ENCODE measurements around the gene GLIS1.

Gene GLIS1

DNA sequence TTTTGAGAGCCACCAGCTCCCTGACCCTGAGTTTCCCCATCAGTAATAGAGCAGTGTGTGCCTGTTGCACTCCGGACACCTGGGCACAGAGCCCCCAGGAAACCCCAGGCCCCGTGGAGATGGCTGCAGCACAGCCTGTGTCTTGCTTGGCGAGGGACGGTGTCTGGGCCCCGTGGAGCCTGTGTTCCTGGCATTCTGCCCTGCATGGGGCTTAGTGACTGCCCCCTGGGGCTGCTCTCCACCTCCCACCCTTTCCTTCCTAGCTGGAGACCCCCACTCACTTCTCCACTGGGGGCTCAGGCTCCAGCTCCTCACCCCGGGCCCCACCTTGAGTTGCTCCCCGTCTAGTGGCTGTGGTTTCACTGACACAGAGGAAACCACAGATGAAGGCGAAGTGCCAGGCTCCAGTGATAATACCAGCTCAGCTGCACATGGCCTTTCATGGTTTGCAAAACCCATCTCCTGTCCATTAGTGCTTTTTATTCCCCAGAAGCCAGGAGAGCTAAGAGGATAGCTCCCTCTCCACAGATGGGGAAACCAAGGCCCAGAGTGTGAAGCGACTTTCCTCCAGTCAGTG lies 240.3 kb downstream of the GLIS1 start:
- no peak overlapping the region for H4K8ac ChIP-seq (ENCODE audit: low read length)
- H3K4me2 ChIP-seq (ENCODE audit: low read length, poor library complexity, severe bottlenecking), result no peak overlapping the region
- H3K4me1 ChIP-seq (ENCODE audit: control insufficient read depth, insufficient read depth, low read depth, low read length), result peaks cover 3% of the 10 kb centered on the region
- no peak overlapping the region for H3K9ac ChIP-seq (ENCODE audit: low read length)
- H4K91ac ChIP-seq (ENCODE audit: low read length), result no peak overlapping the region
- no peak overlapping the region for H2AFZ ChIP-seq (ENCODE audit: low read depth, low read length)
- no peak overlapping the region for H3K23ac ChIP-seq (ENCODE audit: low read length in 2 of 2)
- WGBS, result 85% methylated on average over 9 of the region's 9 CpGs
- H2BK12ac ChIP-seq (ENCODE audit: low read length in 2 of 2), result no peak overlapping the region
- no peak overlapping the region for H3K4ac ChIP-seq (ENCODE audit: low read depth in 1 of 2, low read length in 2 of 2)
- H3K14ac ChIP-seq (ENCODE audit: low read length in 2 of 2), result no peak overlapping the region
- H2BK15ac ChIP-seq (ENCODE audit: low read depth, poor library complexity, severe bottlenecking), result no peak overlapping the region
- no peak overlapping the region for H2BK5ac ChIP-seq (ENCODE audit: low read depth, low read length, poor library complexity, severe bottlenecking)
- no peak overlapping the region for H2BK120ac ChIP-seq (ENCODE audit: low read depth, low read length)
- no peak overlapping the region for H2AK5ac ChIP-seq (ENCODE audit: low read length, severe bottlenecking)
- no peak overlapping the region for H3K4me3 ChIP-seq (ENCODE audit: insufficient read depth in 1 of 2, low read depth in 1 of 2, low read length in 2 of 2)
- no peaks in the 10 kb centered on the region for H3K9me3 ChIP-seq (ENCODE audit: control insufficient read depth, low read length)
- H3K27me3 ChIP-seq (ENCODE audit: control insufficient read depth in 1 of 2, insufficient read depth in 1 of 2, low read length in 2 of 2), result peaks cover 16 to 34% of the 10 kb centered on the region in 2 experiments
- no peak overlapping the region for H3K18ac ChIP-seq (ENCODE audit: low read depth in 1 of 2, low read length in 2 of 2)
- no peak overlapping the region for H3K27ac ChIP-seq (ENCODE audit: low read length, poor library complexity, severe bottlenecking)
- no peaks in the 10 kb centered on the region for H3K36me3 ChIP-seq (ENCODE audit: control insufficient read depth in 1 of 2, insufficient read depth in 2 of 2, low read depth in 1 of 2, low read length in 2 of 2)
- DNase-seq, result no peak
- no peaks in the 10 kb centered on the region for H3K79me1 ChIP-seq (replicated peaks; ENCODE audit: low read length, poor library complexity, severe bottlenecking)

DNA sequence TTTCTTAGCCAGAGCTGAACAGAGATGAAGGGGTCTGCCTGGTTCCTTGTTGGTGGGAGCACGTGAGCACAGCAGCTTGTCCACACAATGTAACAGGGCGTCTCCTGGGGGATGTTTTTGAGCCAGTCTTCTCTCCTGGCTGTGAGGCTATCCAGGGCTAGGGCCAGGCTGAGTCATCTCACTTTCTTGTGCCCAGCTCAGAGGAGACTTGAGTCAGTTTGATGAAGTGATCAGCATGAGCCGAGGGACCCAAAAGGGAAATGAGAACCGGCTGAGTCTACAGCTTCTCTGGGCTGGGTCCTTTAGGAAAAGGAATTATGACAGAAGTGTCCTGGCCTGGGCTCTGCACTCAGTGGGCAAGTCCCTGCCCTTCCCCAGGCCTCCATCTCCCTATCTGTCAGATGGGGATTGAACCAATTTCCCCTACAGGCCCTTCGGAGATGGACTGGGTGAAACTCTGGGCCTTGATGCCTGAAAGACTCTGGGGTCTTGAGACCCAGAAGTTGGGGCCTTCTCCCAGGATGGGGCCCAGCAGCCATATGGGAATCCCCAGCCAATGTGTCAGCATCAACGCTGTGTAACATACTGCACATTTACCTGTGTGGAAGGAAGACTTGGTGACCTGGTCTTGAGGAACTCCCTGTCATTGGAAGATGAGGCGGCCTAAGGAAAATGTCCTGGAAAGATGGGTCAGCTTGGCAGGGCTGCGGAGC lies 243.2 kb downstream of the GLIS1 start:
- no peak for DNase-seq
- Histone ChIP-seq H3K4me1 (ENCODE audit: control insufficient read depth, insufficient read depth, low read depth, low read length) (peaks cover 3% of the 10 kb centered on the region), H3K79me1 (replicated peaks; ENCODE audit: low read length, poor library complexity, severe bottlenecking) (no peaks in the 10 kb centered on the region), H3K9ac (ENCODE audit: low read length) (no peak overlapping the region), H3K14ac (ENCODE audit: low read length in 2 of 2) (no peak overlapping the region), H2BK12ac (ENCODE audit: low read length in 2 of 2) (no peak overlapping the region), H3K4me2 (ENCODE audit: low read length, poor library complexity, severe bottlenecking) (no peak overlapping the region), H3K18ac (ENCODE audit: low read depth in 1 of 2, low read length in 2 of 2) (no peak overlapping the region), H2AFZ (ENCODE audit: low read depth, low read length) (no peak overlapping the region), H3K36me3 (ENCODE audit: control insufficient read depth in 1 of 2, insufficient read depth in 2 of 2, low read depth in 1 of 2, low read length in 2 of 2) (no peaks in the 10 kb centered on the region), H2AK5ac (ENCODE audit: low read length, severe bottlenecking) (no peak overlapping the region), H4K91ac (ENCODE audit: low read length) (no peak overlapping the region), H3K4me3 (ENCODE audit: insufficient read depth in 1 of 2, low read depth in 1 of 2, low read length in 2 of 2) (no peak overlapping the region), H3K27ac (ENCODE audit: low read length, poor library complexity, severe bottlenecking) (no peak overlapping the region), H4K8ac (ENCODE audit: low read length) (no peak overlapping the region), H3K4ac (ENCODE audit: low read depth in 1 of 2, low read length in 2 of 2) (no peak overlapping the region), H3K9me3 (ENCODE audit: control insufficient read depth, low read length) (no peaks in the 10 kb centered on the region), H3K27me3 (ENCODE audit: control insufficient read depth in 1 of 2, insufficient read depth in 1 of 2, low read length in 2 of 2) (peaks cover 6 to 20% of the 10 kb centered on the region in 2 experiments), H3K23ac (ENCODE audit: low read length in 2 of 2) (no peak overlapping the region), H2BK5ac (ENCODE audit: low read depth, low read length, poor library complexity, severe bottlenecking) (no peak overlapping the region), H2BK120ac (ENCODE audit: low read depth, low read length) (no peak overlapping the region), H2BK15ac (ENCODE audit: low read depth, poor library complexity, severe bottlenecking) (no peak overlapping the region)
- WGBS, result 88% methylated on average over 8 of the region's 8 CpGs

DNA sequence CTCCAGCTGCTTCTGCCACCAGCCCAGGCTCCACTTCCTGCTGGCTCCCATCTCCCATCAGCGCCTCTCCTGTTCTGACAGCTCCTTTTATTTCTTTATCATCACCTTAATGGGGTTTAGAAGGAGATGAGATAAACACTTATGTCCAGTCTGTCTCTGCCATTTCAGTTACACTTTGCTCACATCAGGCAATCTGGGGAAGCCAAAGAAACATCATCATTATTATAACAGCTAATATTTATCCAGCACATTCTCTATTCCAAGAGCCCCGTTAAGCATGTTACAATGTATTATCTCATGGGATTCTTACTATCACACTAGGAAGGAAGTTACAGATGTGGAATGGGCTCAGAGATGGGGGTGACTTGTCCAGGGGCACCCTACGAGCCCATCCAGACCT lies 248.6 kb downstream of the GLIS1 start:
- no peaks in the 10 kb centered on the region for H3K36me3 ChIP-seq (ENCODE audit: control insufficient read depth in 1 of 2, insufficient read depth in 2 of 2, low read depth in 1 of 2, low read length in 2 of 2)
- H2BK15ac ChIP-seq (ENCODE audit: low read depth, poor library complexity, severe bottlenecking), result no peak overlapping the region
- no peak overlapping the region for H2BK120ac ChIP-seq (ENCODE audit: low read depth, low read length)
- H3K79me1 ChIP-seq (replicated peaks; ENCODE audit: low read length, poor library complexity, severe bottlenecking), result no peaks in the 10 kb centered on the region
- DNase-seq, result no peak
- no peak overlapping the region for H3K9ac ChIP-seq (ENCODE audit: low read length)
- H4K8ac ChIP-seq (ENCODE audit: low read length), result no peak overlapping the region
- no peak overlapping the region for H3K23ac ChIP-seq (ENCODE audit: low read length in 2 of 2)
- no peak overlapping the region for H3K14ac ChIP-seq (ENCODE audit: low read length in 2 of 2)
- no peak overlapping the region for H3K4me3 ChIP-seq (ENCODE audit: insufficient read depth in 1 of 2, low read depth in 1 of 2, low read length in 2 of 2)
- H3K18ac ChIP-seq (ENCODE audit: low read depth in 1 of 2, low read length in 2 of 2), result no peak overlapping the region
- no peak overlapping the region for H2BK5ac ChIP-seq (ENCODE audit: low read depth, low read length, poor library complexity, severe bottlenecking)
- H3K4me2 ChIP-seq (ENCODE audit: low read length, poor library complexity, severe bottlenecking), result no peak overlapping the region
- peaks cover 20 to 54% of the 10 kb centered on the region in 2 experiments for H3K27me3 ChIP-seq (ENCODE audit: control insufficient read depth in 1 of 2, insufficient read depth in 1 of 2, low read length in 2 of 2)
- H4K91ac ChIP-seq (ENCODE audit: low read length), result no peak overlapping the region
- H2AK5ac ChIP-seq (ENCODE audit: low read length, severe bottlenecking), result no peak overlapping the region
- no peak overlapping the region for H2BK12ac ChIP-seq (ENCODE audit: low read length in 2 of 2)
- H3K4ac ChIP-seq (ENCODE audit: low read depth in 1 of 2, low read length in 2 of 2), result no peak overlapping the region
- peaks cover 3% of the 10 kb centered on the region for H3K4me1 ChIP-seq (ENCODE audit: control insufficient read depth, insufficient read depth, low read depth, low read length)
- H3K27ac ChIP-seq (ENCODE audit: low read length, poor library complexity, severe bottlenecking), result no peak overlapping the region
- no peak overlapping the region for H2AFZ ChIP-seq (ENCODE audit: low read depth, low read length)
- H3K9me3 ChIP-seq (ENCODE audit: control insufficient read depth, low read length), result peaks cover 11% of the 10 kb centered on the region
- 63% methylated on average over 2 of the region's 3 CpGs for WGBS

DNA sequence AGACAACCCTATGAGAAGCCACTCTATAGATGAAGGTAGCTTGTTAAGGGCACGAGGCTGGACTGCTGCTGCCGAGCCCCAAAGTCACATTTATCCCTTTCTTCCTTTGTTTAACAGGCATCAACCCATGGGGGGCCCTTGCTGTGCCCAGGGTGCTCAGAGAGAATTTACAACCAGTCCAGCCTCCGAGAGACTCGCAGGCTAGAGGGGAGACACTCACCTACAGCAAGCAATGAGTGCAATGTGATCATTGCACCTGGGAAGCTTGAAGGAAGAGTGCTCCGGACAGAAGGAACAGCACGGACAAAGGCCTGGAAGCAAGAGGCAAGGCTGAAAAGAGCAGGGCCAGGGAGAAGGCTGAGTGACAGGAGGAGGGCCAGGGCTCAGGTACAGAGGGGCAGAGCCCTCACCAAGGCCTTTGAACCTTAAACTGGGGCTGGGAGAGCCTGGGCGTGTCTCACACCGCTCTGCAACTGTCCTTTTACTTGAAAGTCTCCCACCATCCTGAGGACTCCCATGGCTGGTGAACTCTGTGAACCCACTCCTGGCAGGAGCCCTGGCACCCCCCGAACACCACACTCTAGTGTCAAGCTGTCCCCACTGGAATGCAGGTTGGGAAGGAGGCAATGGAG lies 252.5 kb downstream of the GLIS1 start:
- Histone ChIP-seq H3K4me3 (ENCODE audit: insufficient read depth in 1 of 2, low read depth in 1 of 2, low read length in 2 of 2) (no peak overlapping the region), H4K8ac (ENCODE audit: low read length) (no peak overlapping the region), H3K4me2 (ENCODE audit: low read length, poor library complexity, severe bottlenecking) (no peak overlapping the region), H2BK12ac (ENCODE audit: low read length in 2 of 2) (no peak overlapping the region), H2BK15ac (ENCODE audit: low read depth, poor library complexity, severe bottlenecking) (no peak overlapping the region), H3K18ac (ENCODE audit: low read depth in 1 of 2, low read length in 2 of 2) (no peak overlapping the region), H3K23ac (ENCODE audit: low read length in 2 of 2) (no peak overlapping the region), H2BK120ac (ENCODE audit: low read depth, low read length) (no peak overlapping the region), H2AFZ (ENCODE audit: low read depth, low read length) (no peak overlapping the region), H3K14ac (ENCODE audit: low read length in 2 of 2) (no peak overlapping the region), H3K9me3 (ENCODE audit: control insufficient read depth, low read length) (peaks cover 11% of the 10 kb centered on the region), H3K27ac (ENCODE audit: low read length, poor library complexity, severe bottlenecking) (no peak overlapping the region), H3K36me3 (ENCODE audit: control insufficient read depth in 1 of 2, insufficient read depth in 2 of 2, low read depth in 1 of 2, low read length in 2 of 2) (no peaks in the 10 kb centered on the region), H3K4me1 (ENCODE audit: control insufficient read depth, insufficient read depth, low read depth, low read length) (peaks cover 3% of the 10 kb centered on the region), H4K91ac (ENCODE audit: low read length) (no peak overlapping the region), H2BK5ac (ENCODE audit: low read depth, low read length, poor library complexity, severe bottlenecking) (no peak overlapping the region), H3K4ac (ENCODE audit: low read depth in 1 of 2, low read length in 2 of 2) (no peak overlapping the region), H3K9ac (ENCODE audit: low read length) (no peak overlapping the region), H2AK5ac (ENCODE audit: low read length, severe bottlenecking) (no peak overlapping the region), H3K79me1 (replicated peaks; ENCODE audit: low read length, poor library complexity, severe bottlenecking) (no peaks in the 10 kb centered on the region), H3K27me3 (ENCODE audit: control insufficient read depth in 1 of 2, insufficient read depth in 1 of 2, low read length in 2 of 2) (peaks cover 26 to 90% of the 10 kb centered on the region in 2 experiments)
- no peak for DNase-seq
- WGBS, result 89% methylated on average over 9 of the region's 9 CpGs
